NCI-H524 (cell line): Measurements from ENCODE around the gene GTF3C1.
A peak's percentile ranks its signal among the peaks of the same experiment; 100 is the strongest.

Experiments used
- DNase-seq, 2 experiments: peaks; one replicate each; lab custom pipeline; 2025; lab: John Stamatoyannopoulos, UW

The GTF3C1 gene

DNA sequence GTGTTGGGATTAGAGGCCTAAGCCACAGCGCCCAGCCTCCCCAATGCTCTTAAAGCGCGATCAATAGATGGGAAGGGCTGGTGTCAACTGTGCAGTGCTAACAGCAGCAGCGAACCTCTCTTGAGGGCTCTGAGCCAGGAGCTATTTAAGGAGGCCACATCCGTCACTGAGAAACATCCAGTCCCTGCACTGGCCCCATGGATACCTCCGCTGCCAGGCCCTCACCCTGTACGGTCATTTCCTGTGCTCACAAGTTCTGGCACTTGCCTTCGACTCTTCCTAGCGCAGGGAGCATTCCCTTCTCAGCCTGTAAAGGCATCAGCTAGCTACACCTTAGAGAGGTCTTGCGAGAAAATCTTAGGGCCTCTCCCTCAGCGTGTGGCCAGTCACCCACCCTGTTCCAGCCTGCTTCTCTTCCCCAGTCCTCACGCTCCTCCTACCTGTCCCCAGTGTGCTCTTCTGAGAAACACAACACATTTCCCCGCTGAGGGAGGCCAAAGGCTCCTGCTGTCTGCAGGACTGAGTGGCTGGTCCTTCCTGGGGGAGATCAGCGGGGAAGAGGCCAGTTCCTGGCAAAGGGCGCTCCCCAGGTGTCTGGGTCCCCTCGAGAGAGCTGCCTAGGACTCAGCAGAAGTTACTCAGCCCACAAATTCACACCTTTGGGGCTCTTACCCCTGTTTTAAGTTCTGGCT, 28.6 kb downstream of the GTF3C1 start:
- no peak for DNase-seq

DNA sequence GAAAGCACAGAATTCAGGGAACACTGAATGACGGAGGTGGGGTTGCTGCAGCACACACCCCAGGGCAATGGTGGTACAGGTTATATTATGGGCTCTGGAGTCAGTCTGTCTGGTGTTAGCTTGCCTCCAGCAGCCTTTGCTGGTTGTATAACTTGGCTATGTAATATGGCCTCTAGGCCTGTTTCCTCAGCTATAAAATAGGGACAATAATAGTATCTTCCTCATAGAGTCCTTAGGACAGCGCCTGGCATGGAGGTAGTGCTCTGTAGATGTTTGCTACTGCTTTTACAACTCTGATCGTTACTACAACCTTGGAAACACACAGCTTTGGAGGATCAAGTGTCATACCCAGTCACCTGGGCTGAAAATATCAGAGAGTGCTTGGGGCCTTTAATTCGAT, 31.5 kb downstream of the GTF3C1 start:
- no peak for DNase-seq

DNA sequence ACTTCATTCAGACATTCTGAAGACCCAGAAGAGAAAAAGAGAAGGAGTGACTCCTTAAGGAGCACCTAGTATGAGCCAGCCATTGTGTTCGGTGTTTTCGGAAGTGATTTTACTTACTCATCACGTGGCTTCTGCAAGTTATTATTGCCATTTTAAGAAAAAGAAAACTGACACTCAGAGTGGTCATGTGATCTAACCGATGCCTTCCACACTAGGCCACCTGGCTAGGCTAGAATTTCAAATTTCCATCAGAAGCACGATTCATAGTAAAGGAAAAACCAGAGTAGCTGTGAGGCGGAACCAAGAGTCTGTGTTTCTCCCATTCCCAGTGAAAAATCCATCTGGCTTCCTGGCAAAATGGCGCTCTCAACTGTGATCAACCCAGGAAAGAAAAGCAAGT, 32.0 kb downstream of the GTF3C1 start:
- peak in 1 of 2 experiments; percentile 30 for DNase-seq

DNA sequence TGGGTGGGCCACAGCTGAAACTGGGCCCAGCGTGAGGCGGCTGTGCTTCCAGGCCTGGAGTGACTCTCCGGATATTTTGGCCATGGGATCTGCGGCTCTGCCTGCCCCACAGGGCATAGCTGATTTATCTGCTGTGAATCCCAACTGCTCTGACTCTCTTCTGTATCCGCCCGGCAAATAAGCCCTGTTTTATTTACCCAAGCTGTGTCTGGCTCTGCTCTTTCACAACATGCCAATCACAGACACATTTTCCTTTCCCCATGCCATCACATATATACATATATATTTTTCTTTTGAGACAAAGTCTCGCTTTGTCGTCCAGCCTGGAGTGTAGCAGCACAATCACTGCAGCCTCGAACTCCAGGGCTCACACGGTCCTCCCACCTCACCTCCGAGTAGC, 33.3 kb downstream of the GTF3C1 start:
- no peak for DNase-seq

DNA sequence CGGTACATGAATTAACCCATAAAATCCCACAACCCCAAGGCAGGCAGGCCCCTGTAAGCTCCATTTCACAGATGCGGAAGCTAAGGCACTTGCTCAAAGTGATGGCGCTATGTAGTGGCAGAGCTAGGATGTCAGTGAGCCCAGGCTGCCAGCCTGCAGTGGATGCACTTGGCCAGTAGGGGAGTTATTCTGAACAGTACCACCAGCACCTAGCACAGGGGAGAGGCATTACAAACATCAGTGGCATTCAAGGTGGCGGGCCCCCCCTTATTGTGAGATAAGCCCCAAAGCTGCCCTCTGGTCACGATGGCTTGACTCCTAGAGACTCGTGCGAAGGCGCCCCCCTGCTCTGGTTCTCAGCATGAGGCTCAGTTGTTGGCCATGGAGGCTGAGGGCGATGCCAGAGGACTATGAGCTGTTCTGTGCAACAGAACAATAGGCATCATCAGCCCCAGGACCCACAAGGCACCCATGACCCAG, 33.8 kb downstream of the GTF3C1 start:
- DNase-seq, result peak in 1 of 2 experiments; percentile 20

DNA sequence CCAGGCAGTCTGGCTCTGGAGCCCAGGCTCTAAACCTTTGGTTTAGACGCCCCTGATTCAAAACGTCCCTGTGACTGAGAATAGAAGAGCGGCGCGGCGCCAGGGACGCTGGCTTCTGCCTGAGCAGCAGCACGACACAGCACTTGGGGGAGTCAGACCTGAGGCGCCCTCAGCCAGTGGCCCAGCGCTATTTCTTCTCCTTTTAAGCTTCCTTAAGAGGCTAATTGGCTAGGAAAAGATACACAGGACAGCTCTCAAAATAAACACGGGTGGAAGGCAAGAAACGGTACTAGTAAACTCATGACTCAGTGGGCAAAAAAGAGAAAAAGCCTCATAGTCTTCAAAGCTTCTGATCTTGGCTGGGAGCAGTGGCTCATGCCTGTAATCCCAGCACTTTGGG, 34.9 kb downstream of the GTF3C1 start:
- DNase-seq, result no peak

DNA sequence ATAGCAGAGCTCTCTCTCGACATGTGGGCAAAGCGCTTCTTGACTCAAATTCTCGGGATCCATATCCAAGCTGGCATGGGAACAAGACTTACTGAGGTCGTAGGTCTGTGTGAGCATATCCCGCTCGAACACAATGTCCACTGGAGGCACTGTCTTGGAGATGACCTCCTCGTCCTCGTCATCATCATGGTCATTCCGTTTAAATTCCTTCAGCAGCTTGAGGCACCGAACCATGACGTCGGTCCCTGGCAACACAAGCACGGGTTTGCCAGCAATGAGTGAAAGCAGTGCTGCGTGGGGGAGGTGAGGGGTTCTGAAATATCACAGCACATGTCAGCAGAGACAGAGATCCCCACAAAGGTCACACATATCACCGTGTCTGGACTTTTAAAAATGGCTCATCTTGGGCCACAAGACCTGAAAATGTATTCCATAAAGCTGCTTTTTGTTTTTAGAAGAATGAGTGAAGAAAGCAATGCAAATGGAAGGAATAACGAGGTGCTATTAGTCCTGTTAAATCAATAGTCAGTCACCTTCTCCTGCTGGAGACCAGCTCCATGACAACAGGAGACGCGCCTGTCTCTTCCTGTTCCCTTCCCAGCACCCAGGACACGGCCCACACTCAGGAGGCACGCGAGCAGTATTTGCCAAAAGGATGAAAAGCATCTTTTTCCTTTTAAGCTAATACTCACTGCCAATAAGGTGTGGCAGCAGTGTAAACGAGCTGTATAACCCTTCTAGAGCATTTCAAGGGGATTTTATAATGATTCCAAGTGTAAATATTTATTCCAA, 37.9 kb downstream of the GTF3C1 start:
- no peak for DNase-seq

DNA sequence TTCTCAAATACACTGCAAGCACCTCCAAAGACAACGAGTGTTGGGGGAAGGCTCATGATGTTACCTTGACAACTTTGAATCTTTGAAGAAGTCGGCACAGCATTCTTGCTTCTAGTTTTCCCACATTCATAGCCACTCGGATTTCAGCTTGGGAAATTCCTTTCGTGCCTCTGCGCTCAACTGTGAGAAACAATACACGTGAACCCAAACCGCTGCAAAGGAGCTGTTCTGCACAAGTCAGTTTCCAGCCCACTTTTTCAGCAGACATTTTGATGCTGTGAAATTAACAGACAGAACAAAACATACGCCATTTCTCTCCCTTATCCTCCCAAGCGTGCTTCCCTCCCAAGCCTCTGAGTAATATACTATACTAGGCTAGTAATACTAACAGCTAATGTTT, 41.2 kb downstream of the GTF3C1 start:
- no peak for DNase-seq

DNA sequence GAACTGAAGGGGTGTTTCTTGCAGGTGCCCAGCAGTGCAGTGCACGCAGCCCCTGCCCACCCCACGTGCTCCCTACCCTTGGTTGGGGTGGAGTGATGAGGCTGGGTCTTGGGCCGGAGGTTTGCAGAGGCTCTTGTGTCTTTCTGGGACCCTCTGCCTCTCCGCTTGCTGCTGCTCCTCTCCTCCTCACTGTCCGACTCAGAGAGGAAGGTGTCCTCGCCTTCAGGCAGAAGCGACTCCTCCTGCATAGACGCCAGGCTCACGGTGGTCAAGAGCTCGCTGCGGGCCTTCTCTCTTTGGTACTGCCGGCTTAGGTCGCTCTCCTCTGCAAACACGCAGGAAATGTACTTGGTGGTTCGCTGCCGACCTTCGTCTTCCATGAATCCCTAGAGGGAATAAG, 42.9 kb downstream of the GTF3C1 start:
- no peak for DNase-seq

DNA sequence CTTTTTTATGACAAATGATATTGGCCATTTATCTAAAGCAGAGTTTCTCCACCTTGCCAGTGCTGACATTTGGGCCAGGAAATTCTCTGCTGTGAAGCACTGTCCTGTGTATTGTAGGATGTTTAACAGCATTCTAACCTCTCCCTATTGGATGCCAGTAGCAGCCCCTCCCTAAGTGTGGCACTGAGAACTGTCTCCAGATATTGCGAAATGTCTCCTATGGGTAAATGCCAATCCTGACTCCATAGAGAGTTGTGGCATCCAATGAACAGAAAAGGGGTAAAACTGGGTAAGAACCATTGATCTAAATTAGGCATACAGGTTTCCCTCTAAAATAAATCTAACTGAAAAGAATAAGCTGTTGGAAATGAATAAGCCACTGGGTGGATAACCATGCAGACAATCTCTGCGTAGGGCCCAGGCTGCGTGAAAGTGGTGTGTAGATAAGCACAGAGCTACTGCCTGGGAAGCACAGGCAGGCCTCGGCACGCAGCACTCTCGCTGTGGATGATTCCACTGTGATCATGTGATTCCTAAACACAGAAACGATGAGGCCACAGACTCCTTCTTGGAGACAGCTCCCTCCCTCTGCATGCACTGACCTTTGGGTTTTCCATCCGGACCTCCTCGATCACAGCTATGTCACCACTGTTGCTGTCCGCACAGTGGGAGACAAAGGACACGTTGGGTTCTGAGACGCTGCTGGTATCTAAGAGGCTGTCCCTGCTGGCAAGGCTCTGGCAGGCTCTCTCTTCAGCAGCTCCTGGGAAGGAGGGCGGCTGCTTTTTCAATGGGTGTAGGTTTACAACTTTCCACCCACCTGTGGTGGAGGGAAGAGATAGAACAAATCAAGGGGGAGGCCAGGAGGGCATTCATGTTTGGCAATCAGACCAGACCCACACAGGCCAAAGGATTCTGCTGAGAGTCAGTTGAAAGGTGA, 44.1 kb downstream of the GTF3C1 start:
- DNase-seq, result no peak

DNA sequence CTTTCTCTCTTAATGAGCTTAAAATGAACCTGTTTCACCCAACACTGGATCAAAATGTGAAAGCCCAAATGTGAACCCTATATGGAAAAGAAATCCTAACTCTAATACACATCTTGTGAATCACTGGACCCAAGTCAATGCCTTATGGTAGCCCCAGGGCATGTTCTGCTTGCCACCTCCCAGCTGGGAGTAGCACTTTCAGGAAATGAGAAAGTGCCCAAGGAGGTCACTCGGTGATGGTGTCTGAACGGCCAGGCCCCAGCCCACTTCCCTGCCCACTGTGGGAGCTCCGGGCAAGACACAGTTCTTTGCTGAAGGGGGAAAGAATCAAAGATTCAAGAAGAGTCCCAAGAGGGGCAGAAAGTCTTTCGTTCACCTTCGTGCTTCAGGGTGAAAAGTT, 46.1 kb downstream of the GTF3C1 start:
- no peak for DNase-seq

DNA sequence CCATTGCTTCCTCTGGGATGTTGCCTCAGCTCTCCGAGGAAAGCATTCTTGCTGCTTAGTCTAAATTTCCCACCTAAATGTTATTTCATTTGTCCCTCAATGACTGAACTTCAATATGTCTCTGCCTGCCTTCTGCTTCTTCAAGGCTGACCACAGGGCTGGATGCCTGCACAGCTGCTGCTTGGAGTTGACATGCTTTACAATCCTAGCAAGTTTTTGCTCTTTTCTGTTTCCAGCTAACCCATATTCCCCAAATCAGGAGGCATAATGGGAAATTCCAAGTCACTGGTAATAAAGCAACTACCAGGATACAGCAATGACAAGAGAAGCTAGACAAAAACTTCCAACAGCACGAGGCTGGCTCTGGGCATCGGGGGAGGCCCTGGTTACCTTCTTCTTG, 48.9 kb downstream of the GTF3C1 start:
- no peak for DNase-seq

DNA sequence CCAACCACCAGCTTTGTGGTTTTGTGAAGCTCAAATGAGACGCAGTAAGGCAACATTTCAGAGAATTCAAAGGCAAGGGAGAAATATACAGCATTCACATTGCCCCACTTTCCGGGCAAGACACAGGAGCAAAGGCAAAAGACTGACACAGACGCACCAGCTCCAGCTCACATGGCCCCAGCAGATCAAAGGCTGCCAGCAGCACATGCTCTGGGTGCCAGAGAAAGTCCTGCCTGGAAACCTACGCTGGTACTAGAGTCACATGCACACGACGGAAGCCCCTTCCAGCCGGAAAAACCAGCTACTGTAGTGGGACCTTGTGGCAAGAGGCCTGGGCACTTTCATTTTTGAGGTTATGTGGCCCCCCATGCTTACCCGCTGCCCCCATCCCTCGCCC, 50.1 kb downstream of the GTF3C1 start:
- DNase-seq, result no peak

DNA sequence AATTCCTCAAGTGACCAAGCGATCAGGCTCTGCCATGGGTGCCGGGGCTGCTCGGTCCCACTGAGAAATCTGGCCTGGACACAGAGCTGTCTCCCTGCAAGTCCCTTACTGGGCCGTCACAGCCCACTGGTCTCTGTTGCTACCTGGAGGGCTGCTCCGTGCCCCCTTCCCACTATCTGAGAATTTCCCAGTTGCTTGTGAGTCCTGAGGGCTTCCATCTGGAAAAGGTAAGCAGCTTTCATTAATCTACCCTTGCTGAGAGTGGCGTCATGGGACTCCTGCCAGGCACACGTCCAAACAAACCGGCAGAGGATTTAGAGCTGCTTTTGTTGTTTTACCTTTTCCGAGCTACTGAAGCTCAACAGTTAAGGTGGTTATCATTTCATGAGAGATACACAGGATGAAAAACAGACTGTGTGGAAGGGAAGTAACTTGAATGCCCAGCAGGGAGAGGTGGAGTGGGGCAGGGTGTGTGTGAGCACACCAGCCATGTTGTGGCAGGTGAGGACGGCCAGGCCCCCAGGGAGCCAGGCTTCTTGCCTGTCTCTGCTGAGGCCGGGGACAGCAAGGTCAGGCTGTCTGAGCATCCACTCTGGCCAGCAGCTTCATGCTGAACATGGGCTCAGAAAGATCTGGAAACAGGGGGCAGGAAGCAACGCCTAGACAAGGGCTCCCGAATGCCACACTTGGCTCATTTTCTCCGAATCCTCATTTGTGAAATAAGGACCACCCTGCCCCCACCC, 50.6 kb downstream of the GTF3C1 start:
- DNase-seq, result peak in 1 of 2 experiments; percentile 47

DNA sequence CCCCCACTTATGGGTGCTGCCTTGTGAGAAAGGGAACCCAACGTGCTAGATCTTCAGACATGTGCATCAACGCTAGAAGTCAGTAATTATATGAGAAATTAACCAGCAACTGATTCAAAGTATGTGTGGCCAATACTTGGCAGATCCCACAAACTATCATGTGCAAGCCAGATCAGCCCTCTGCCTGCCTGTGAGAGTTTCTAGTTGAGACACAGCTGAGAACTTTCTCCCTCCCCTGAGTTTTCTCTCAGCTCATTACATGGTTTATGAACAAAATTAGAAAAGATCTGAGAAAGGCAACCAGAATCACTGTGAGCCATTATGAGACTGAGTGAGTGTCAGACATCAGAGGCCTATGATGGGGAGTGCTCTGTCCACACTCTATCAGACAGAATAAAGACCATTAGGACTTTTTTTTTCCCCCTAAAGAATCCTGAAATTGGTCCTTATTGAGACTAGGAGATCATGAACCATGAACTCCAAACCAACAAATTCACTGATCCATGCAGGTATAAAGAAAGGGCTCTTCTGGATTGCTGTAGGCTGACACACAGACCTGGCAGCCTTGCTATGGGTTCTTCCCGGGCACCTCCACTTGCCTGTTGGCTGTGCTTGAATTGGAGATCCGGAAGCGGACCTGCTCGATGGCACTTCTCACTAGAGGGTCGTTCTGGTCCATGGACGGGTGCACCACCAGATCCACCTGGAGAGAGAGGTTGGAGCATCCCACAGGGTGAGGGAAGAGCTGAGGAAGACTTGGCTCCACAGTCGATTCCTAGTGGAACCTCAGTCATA, 51.5 kb downstream of the GTF3C1 start:
- DNase-seq, result no peak

DNA sequence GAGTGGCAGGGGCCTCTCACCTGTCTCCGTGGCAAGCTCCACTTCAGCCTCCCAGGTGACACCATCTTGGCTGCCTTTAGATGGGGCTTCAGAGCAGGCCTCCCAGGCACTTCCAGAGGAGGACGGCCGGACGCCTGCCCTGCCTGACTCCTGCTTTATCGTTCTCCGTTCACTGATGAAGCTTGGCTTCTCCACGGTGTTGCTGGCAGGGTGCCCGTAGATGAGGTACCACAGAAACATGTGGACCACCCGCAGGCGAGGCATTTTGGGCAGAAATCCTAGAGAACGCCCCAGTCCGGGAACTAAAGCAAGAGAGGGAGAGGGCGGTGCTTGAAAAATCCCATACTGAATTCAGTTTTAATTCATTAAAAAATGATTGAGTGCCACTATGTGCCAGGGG, 54.5 kb downstream of the GTF3C1 start:
- DNase-seq, result no peak

DNA sequence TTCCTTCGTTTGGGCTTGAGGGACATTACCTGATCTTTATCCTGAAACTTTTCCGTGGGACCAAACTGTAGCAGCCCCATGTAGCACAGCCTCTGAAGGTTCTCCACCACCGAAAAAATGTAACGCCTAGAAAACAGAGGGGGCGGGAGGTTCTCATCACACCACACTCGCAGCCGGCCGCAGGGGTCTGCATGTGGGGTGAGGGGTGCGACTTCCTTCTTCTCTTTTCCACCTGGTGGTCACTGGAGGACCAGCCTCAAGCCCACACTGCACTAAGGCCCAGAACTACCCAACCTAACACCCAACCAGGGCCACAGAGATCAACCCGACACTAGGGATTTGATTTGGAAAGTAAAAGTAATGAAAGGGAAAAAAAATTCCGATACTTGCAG, 57.1 kb downstream of the GTF3C1 start:
- DNase-seq, result no peak

DNA sequence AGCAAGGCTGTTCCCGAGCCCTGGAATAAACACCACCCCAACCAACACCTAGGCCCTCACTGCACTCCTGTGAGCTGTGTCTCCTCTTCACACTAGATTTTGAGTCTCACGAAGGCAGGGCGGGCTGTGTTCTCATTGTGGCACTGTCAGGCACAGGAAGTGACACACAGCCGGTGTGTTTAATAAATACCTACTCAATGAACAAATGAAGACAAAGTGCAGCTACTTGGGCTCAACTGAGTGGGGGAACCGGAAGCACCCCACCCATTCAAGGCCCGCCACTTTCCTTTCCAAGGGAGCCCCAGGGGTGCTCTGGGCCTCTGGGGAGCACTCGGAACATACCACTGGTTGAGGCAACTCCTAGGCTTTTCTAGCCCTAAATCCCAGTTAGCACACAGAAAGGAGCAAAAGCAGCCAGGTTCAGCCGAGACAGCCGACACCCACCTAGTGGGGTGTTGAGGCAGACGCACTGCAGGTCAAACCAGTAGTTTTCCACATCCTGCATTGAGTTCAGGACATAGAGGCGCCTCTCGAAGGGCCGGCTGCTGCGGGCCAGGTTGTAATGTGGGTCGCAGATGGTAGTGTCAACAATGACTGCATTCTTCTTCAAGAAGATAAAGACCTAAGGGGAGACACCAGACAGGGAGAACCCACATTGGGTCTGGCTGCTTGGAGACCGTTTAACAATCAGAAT, 57.7 kb downstream of the GTF3C1 start:
- DNase-seq, result no peak

DNA sequence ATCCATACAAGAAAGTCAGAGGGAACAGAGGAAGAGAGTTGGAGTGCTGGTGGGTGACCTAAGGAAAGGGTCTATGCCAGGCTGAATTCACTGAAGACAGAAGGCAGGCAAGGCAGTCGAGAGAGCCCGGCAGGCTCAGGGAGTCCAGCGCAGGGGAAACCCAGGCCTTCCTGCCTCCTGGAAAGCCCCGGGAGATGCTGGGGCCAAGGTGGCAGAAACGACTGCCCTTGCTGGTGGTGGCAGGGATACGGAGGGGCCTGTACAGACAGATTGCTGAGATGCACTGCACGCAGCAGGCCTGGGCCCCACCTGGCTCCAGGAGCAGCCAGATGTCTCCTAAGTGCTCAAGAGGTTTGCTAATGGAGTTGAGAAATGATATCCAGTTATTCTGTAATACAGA, 59.8 kb downstream of the GTF3C1 start:
- peak; percentile 60 to 91 for DNase-seq

DNA sequence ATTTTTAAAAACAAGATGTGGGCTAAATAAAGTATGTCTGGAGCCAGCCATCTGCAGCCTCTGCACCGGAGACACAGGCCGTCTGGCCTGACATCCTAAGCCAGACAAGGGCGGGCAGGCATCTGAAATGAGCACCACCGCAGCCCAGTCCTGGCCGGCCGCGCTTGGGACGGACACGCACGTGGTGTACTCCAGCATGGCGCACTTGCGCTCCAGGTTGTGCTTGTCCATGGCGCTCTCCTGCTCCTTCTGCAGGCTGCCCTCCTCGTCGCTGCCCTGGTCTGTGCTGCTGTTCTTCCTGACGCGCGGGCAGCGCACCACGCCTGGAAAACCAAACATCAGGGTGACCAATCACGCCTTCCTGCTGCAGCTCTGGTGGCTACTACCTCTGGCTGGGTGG, 60.3 kb downstream of the GTF3C1 start:
- peak in 1 of 2 experiments; percentile 23 for DNase-seq
